Pancreas (tissue), 10 donors: ENCODE data around the gene RBMS3. TPM values are rescaled to one million over a fixed set of nuclear protein-coding genes. Genes with fewer than 3 reads are reported as not detected.

Source experiments
- ATAC-seq, 4 donors: fragments of 200-7000 bp; cut with Tn5 transposase; one replicate each; pipeline versions ENCODE4 v1.8.0 to v1.9.1; 2020; ENCODE audit warnings: mild to moderate bottlenecking in 4 of 4, moderate library complexity in 4 of 4
- DNase-seq, 6 donors: peaks; one replicate each; pipeline ENCODE4 v3.0.0-alpha.2; 2020
- FAIRE-seq: peaks from 2 replicates; lab custom pipeline; 2012; peaks lifted over from hg19 to GRCh38; lab: Jason Lieb, UNC
- H3K27ac ChIP-seq, 4 donors: fragments of 200-600 bp; sonication (generic); 1 replicate in 3 of 4; 2 replicates in 1 of 4; pipeline versions ENCODE4 v1.5.0 to v1.8.0; 2020
- H3K27me3 ChIP-seq, 4 donors: fragments of 200-600 bp; one replicate each; pipeline ENCODE4 v1.8.0; 2021
- H3K36me3 ChIP-seq, 3 donors: fragments of 200-600 bp; sonication (generic) in 1 of 3; one replicate each; pipeline versions ENCODE4 v1.5.0 to v1.8.0; 2020 to 2021
- H3K4me1 ChIP-seq, 3 donors: fragments of 200-600 bp; one replicate each; pipeline ENCODE4 v1.8.0; 2021
- H3K4me3 ChIP-seq, 4 donors: fragments of 200-600 bp; sonication (generic) in 2 of 4; one replicate each; pipeline versions ENCODE4 v1.5.0 to v1.8.0; 2020 to 2021
- H3K9me3 ChIP-seq, 4 donors: fragments of 200-600 bp; one replicate each; pipeline ENCODE4 v1.8.0; 2021
- WGBS, 2 donors: extraction: QIAGEN DNeasy Blood & Tissue Kit; methylation state at CpG; one replicate each; pipeline ENCODE4 v1.1.7; 2013; 5-methylcytosine and 5-hydroxymethylcytosine counted together
- intact Hi-C, 3 donors: fragments of 100-400 bp; cut with DNase I; formaldehyde crosslinking; loops; one replicate each; pipeline versions ENCODE4 v1.11.1 to v1.14.2; 2022
- polyA plus RNA-seq, 2 donors: library from polyadenylated mRNA; stranded (reverse); fragments of 200-250 nt; gene quantifications; one replicate each; pipeline ENCODE4 v1.2.3, GENCODE V29; 2013
- total RNA-seq, 6 donors: library from RNA; stranded (reverse); fragmentation: NEBNext Ultra II Directional in 4 of 6; extraction: Animal tissue kit (Norgen Biotek cat#: 25700) in 4 of 6; gene quantifications; one replicate each; pipeline versions ENCODE4 v1.2.1 to v1.2.4, GENCODE V29; 2021 to 2023
- TF ChIP-seq, protein P1 (sequence below), 4 donors: fragments of 200-600 bp; sonication (generic) in 3 of 4; IDR thresholded peaks; one replicate each; pipeline versions ENCODE4 v1.5.0 to v1.8.0; 2021; ENCODE audit warnings: antibody characterized with exemption in 4 of 4
- donor health status: healthy with polysubstance abuse.
- donor health status: DM: no; HTN: no; CAD: no; lungs with moderate emphysema.
- donor health status: DM: no; HTN: no; CAD: no.
- donor health status: control.
- donor health status: control.
- donor health status: Bipolar disorder and iron deficiency.
- donor health status: DM: yes; HTN: yes; CAD: no.
- donor health status: DM: no; HTN: no; CAD: no.
- donor health status: DM: no; HTN: no; CAD: no.
- donor health status: DM: yes; HTN: yes; CAD: no.

The RBMS3 gene
- total and polyA plus RNA-seq, 8 donors, result 4.0 to 10.0 (median 6.6) TPM

DNA sequence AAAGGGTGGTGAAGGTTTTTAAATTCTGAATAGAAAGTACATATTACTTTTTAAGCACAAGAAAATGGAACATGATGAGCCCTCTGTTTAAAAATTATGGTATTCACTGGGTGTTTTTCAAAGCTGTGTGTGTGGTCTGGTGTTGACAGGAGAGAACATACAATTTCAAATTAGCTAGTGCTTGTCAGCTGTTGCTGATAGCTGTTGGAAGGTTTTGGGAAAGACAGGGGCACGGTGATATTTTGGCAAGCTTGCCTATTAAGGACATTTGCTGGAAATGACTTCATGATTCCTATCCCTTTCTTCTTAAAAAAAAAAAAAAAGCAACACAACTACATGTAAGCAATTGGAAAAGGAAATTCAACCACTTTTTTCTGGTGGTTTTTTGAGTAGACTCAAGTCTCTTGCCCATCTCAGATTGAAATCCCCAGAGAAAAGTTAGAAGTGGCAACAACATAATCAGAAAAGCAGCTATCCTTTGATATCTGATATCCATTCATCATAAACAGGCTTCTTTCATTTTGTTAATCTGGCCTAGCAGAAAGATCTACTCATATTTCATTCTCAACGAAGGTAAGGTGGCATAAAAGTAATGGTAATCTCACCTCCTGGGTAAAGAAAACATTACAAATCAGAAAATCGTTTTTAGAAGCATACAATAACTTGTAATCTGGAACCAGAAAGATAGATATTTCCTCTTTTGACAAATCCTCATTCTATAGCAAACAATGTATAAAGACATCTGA is 130.0 kb downstream of the RBMS3 start:
- H3K9me3 ChIP-seq, result no peaks in the 10 kb centered on the region
- no peak overlapping the region for H3K4me3 ChIP-seq
- no peak for ATAC-seq
- intact Hi-C loops, result no loop called here
- H3K27ac ChIP-seq, result no peak overlapping the region
- no peak for DNase-seq
- no peak for FAIRE-seq
- WGBS, 2 donors, result 30 to 32% methylated on average over 3 of the region's 3 CpGs
- H3K27me3 ChIP-seq, result no peaks in the 10 kb centered on the region
- H3K4me1 ChIP-seq, result no peaks in the 10 kb centered on the region
- no peaks in the 10 kb centered on the region for H3K36me3 ChIP-seq
- TF ChIP-seq, protein P1, sequence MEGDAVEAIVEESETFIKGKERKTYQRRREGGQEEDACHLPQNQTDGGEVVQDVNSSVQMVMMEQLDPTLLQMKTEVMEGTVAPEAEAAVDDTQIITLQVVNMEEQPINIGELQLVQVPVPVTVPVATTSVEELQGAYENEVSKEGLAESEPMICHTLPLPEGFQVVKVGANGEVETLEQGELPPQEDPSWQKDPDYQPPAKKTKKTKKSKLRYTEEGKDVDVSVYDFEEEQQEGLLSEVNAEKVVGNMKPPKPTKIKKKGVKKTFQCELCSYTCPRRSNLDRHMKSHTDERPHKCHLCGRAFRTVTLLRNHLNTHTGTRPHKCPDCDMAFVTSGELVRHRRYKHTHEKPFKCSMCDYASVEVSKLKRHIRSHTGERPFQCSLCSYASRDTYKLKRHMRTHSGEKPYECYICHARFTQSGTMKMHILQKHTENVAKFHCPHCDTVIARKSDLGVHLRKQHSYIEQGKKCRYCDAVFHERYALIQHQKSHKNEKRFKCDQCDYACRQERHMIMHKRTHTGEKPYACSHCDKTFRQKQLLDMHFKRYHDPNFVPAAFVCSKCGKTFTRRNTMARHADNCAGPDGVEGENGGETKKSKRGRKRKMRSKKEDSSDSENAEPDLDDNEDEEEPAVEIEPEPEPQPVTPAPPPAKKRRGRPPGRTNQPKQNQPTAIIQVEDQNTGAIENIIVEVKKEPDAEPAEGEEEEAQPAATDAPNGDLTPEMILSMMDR (IDR thresholded peaks at IDR 0.05), result no peak

DNA sequence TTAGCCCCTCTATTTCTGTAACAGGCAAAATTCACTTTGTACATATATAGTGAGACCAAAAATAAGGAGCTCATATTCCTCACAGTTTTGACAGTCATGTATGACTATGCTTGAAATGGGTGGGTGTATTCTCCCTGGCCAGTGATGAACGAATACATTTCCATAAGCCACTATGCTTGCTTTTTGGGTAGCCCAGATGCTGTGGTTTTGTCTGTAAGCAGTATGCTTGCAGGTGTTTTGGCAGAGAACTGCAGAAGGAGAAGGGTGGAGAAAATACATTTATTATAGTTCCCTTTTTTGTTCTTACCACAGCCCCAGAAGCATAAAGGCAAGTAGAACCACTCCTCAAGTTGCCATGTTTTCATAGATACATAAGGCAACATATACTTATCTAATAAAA is 131.2 kb downstream of the RBMS3 start:
- H3K27me3 ChIP-seq, result no peaks in the 10 kb centered on the region
- no peak for FAIRE-seq
- H3K4me1 ChIP-seq, result no peaks in the 10 kb centered on the region
- intact Hi-C loops, result no loop called here
- DNase-seq, result no peak
- ATAC-seq, result no peak
- TF ChIP-seq, protein P1 (IDR thresholded peaks at IDR 0.05), result no peak
- no peaks in the 10 kb centered on the region for H3K9me3 ChIP-seq
- WGBS, 2 donors, result 33 to 47% methylated on average over 1 of the region's 1 CpG
- H3K36me3 ChIP-seq, result no peaks in the 10 kb centered on the region
- H3K4me3 ChIP-seq, result no peak overlapping the region
- H3K27ac ChIP-seq, result no peak overlapping the region

DNA sequence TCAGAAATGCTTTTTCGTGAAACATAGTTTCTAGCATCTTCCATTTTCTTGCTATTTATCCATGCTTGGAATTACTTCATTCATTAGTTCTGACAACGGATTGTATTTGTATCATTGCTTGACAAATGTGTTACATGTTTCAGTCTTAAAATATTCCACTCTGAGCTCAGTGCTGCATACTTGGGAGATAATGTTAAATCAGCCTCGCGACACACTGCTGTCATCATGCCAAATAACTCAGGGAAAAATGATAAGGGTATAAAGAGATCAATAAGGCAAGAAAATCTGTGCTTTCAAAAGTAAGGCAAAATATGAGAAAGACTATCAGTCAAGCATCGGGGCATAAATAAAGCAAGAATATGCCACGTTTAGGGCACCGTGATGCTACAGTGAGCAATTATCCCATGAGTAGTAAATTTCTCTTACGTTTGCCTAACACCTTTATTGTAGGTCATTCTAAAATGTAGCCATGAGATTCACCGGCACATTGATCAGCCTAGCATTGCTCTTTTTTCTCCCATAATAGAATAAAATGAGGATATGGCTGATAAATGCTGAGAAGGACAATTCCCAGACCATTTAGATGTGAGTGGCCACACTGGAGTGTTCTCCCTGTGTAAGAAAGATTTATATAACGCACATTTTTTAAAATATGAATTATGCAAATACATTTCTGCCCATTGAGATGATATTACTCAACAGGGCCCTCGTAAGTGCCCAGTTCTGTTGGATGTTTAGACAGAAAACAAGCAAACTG is 133.8 kb downstream of the RBMS3 start:
- no peaks in the 10 kb centered on the region for H3K9me3 ChIP-seq
- DNase-seq, result no peak
- no peaks in the 10 kb centered on the region for H3K27me3 ChIP-seq
- TF ChIP-seq, protein P1 (IDR thresholded peaks at IDR 0.05), result no peak
- no peaks in the 10 kb centered on the region for H3K36me3 ChIP-seq
- intact Hi-C loops, result no loop called here
- WGBS, 2 donors, result 43 to 45% methylated on average over 11 of the region's 11 CpGs
- no peaks in the 10 kb centered on the region for H3K4me1 ChIP-seq
- H3K27ac ChIP-seq, result no peak overlapping the region
- FAIRE-seq, result no peak
- no peak for ATAC-seq
- no peak overlapping the region for H3K4me3 ChIP-seq

DNA sequence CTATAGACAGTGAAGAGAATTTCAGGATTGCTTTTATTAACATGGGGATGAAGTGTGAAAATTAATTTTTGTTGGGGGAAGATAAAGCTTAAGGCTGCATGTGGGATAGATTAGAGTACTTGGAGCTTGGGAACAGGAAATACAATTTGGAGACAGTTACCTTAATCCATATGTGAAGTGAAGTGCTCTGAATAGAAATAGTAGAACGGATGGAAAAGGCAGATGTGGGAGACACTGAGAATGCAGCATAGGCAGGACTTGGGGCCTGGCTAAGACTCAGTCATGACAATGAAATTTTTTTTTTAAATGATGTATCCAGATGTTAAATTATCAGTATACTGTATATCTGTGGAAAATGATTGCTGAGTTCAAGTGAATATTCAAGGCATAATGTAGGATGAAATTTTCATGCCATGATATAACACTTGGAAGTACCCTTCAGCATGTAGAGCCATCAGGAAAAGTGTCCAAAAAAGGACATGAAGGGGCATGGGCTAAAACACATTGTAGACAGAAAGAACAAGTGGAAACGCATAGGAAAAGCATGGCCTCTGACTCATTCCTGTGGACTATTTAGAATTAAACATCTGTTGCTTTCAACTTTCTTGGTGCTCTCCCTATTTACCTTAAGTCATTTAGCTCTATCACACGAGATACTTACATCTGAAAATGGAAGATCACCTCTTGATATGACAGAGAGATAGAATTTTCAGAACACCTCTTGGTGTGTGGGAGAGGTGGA is 134.8 kb downstream of the RBMS3 start:
- WGBS, 2 donors, result 48 to 69% methylated on average over 3 of the region's 3 CpGs

More for the DNA sequence above, 134.8 kb downstream of the RBMS3 start:
- Histone ChIP-seq H3K4me3 (no peak overlapping the region), H3K36me3 (no peaks in the 10 kb centered on the region), H3K4me1 (no peaks in the 10 kb centered on the region), H3K9me3 (no peaks in the 10 kb centered on the region), H3K27ac (no peak overlapping the region), H3K27me3 (no peaks in the 10 kb centered on the region)
- FAIRE-seq, result no peak
- TF ChIP-seq, protein P1 (IDR thresholded peaks at IDR 0.05), result no peak
- no peak for ATAC-seq
- intact Hi-C loops, result no loop called here
- DNase-seq, result no peak
